ENCODE data around the gene OAT.
"Not testable (repeated sequence)": the region's sequence is repeated elsewhere in the genome, so short reads cannot be mapped to it uniquely, and the experiment has no call there.

The OAT gene

GRCh38 chr10:124447751-124448466, 29.2 kb upstream of the OAT start:
- in situ Hi-C loops (cut with MboI; ENCODE audit: low sequenced_read_pairs) = no loop called here

- in situ Hi-C loops (cut with MboI; ENCODE audit: low sequenced_read_pairs) = no loop called here
Observed at GRCh38 chr10:124446830-124447750, 28.4 kb upstream of the OAT start.

GRCh38 chr10:124441694-124442093, 23.0 kb upstream of the OAT start:
- in situ Hi-C loops (cut with MboI; ENCODE audit: low sequenced_read_pairs) = not testable (repeated sequence)

- in situ Hi-C loops (cut with MboI; ENCODE audit: low sequenced_read_pairs) = no loop called here
Observed at GRCh38 chr10:124436191-124436638, 17.5 kb upstream of the OAT start.

GRCh38 chr10:124435683-124436082, 17.0 kb upstream of the OAT start:
- in situ Hi-C loops (cut with MboI; ENCODE audit: low sequenced_read_pairs) = not testable (repeated sequence)

GRCh38 chr10:124433461-124433860, 14.7 kb upstream of the OAT start:
- in situ Hi-C loops (cut with MboI; ENCODE audit: low sequenced_read_pairs) = no loop called here

- in situ Hi-C loops (cut with MboI; ENCODE audit: low sequenced_read_pairs) = no loop called here
Observed at GRCh38 chr10:124430077-124430476, 11.4 kb upstream of the OAT start.

GRCh38 chr10:124429576-124429975, 10.9 kb upstream of the OAT start:
- in situ Hi-C loops (cut with MboI; ENCODE audit: low sequenced_read_pairs) = no loop called here

GRCh38 chr10:124428207-124428777, 9.6 kb upstream of the OAT start:
- in situ Hi-C loops (cut with MboI; ENCODE audit: low sequenced_read_pairs) = no loop called here

- in situ Hi-C loops (cut with MboI; ENCODE audit: low sequenced_read_pairs) = no loop called here
Observed at GRCh38 chr10:124425227-124425962, 6.7 kb upstream of the OAT start.

GRCh38 chr10:124423813-124424212, 5.1 kb upstream of the OAT start:
- in situ Hi-C loops (cut with MboI; ENCODE audit: low sequenced_read_pairs) = loop anchor here (25.0 kb wide), 1 partner anchor 837 kb away; no protein-coding TSS in a partner anchor

- in situ Hi-C loops (cut with MboI; ENCODE audit: low sequenced_read_pairs) = loop anchor here (25.0 kb wide), 1 partner anchor 835 kb away; no protein-coding TSS in a partner anchor
Observed at GRCh38 chr10:124422742-124423141, 4.0 kb upstream of the OAT start.

- in situ Hi-C loops (cut with MboI; ENCODE audit: low sequenced_read_pairs) = loop anchor here (25.0 kb wide), 1 partner anchor 833 kb away; no protein-coding TSS in a partner anchor
Observed at GRCh38 chr10:124420254-124420653, 1.5 kb upstream of the OAT start.

GRCh38 chr10:124419635-124420034, 912 bp upstream of the OAT start:
- in situ Hi-C loops (cut with MboI; ENCODE audit: low sequenced_read_pairs) = loop anchor here (25.0 kb wide), 1 partner anchor 832 kb away; no protein-coding TSS in a partner anchor

GRCh38 chr10:124417895-124418725, 613 bp downstream of the OAT start:
- in situ Hi-C loops (cut with MboI; ENCODE audit: low sequenced_read_pairs) = loop anchor here (25.0 kb wide), 1 partner anchor 831 kb away; no protein-coding TSS in a partner anchor

- in situ Hi-C loops (cut with MboI; ENCODE audit: low sequenced_read_pairs) = loop anchor here (25.0 kb wide), 1 partner anchor 829 kb away; no protein-coding TSS in a partner anchor
Observed at GRCh38 chr10:124416733-124417132, 2.0 kb downstream of the OAT start.

- in situ Hi-C loops (cut with MboI; ENCODE audit: low sequenced_read_pairs) = loop anchor here (25.0 kb wide), 1 partner anchor 828 kb away; no protein-coding TSS in a partner anchor
Observed at GRCh38 chr10:124415210-124415609, 3.5 kb downstream of the OAT start.

GRCh38 chr10:124414076-124414475, 4.6 kb downstream of the OAT start:
- in situ Hi-C loops (cut with MboI; ENCODE audit: low sequenced_read_pairs) = loop anchor here (25.0 kb wide), 1 partner anchor 827 kb away; no protein-coding TSS in a partner anchor

GRCh38 chr10:124409696-124410095, 9.0 kb downstream of the OAT start:
- in situ Hi-C loops (cut with MboI; ENCODE audit: low sequenced_read_pairs) = loop anchor here (25.0 kb wide), 1 partner anchor 822 kb away; no protein-coding TSS in a partner anchor

Data from HL-60/S4 (cell line).